IPS-15b (cell line): ENCODE data around the gene KCNQ1.

Experiments used
- H3K27me3 ChIP-seq: one replicate; pipeline ENCODE4 v1.6.1; 2013; ENCODE audit warnings: low read length; ENCODE audit not compliant: control insufficient read depth, insufficient read depth
- H3K36me3 ChIP-seq: one replicate; pipeline ENCODE4 v1.6.1; 2013; ENCODE audit warnings: low read length; ENCODE audit not compliant: control insufficient read depth, insufficient read depth
- H3K4me1 ChIP-seq: one replicate; pipeline ENCODE4 v1.6.1; 2013; ENCODE audit warnings: mild to moderate bottlenecking, low read length; ENCODE audit not compliant: control insufficient read depth, insufficient read depth
- H3K4me3 ChIP-seq: one replicate; pipeline ENCODE4 v1.5.1; 2013; ENCODE audit warnings: low read depth, low read length
- H3K9ac ChIP-seq: one replicate; pipeline ENCODE4 v1.6.1; 2013; ENCODE audit warnings: low read depth, mild to moderate bottlenecking, low read length
- H3K9me3 ChIP-seq: one replicate; pipeline ENCODE4 v1.6.1; 2013; ENCODE audit warnings: mild to moderate bottlenecking, low read length; ENCODE audit not compliant: control insufficient read depth, insufficient read depth

KCNQ1 gene

GRCh38 chr11:2760196-2760871 lies 315.5 kb downstream of the KCNQ1 start:
- Histone ChIP-seq H3K4me3 (no peak overlapping the region), H3K4me1 (no peaks in the 10 kb centered on the region), H3K9ac (no peak overlapping the region), H3K9me3 (no peaks in the 10 kb centered on the region), H3K36me3 (no peaks in the 10 kb centered on the region), H3K27me3 (peaks cover 3% of the 10 kb centered on the region)

GRCh38 chr11:2761131-2762030 lies 316.6 kb downstream of the KCNQ1 start:
- H3K4me1 ChIP-seq = no peaks in the 10 kb centered on the region
- H3K36me3 ChIP-seq = no peaks in the 10 kb centered on the region
- no peak overlapping the region for H3K4me3 ChIP-seq
- H3K9ac ChIP-seq = no peak overlapping the region
- H3K9me3 ChIP-seq = no peaks in the 10 kb centered on the region
- peaks cover 6% of the 10 kb centered on the region for H3K27me3 ChIP-seq

GRCh38 chr11:2762031-2762380 lies 317.2 kb downstream of the KCNQ1 start:
- Histone ChIP-seq H3K4me1 (no peaks in the 10 kb centered on the region), H3K9me3 (no peaks in the 10 kb centered on the region), H3K27me3 (peaks cover 7% of the 10 kb centered on the region), H3K36me3 (no peaks in the 10 kb centered on the region), H3K4me3 (no peak overlapping the region), H3K9ac (no peak overlapping the region)

- Histone ChIP-seq H3K36me3 (no peaks in the 10 kb centered on the region), H3K9ac (no peak overlapping the region), H3K4me3 (no peak overlapping the region), H3K9me3 (no peaks in the 10 kb centered on the region), H3K27me3 (peaks cover 12% of the 10 kb centered on the region), H3K4me1 (no peaks in the 10 kb centered on the region)
Observed at GRCh38 chr11:2762451-2762850, 317.6 kb downstream of the KCNQ1 start.

GRCh38 chr11:2763984-2764383 lies 319.2 kb downstream of the KCNQ1 start:
- Histone ChIP-seq H3K36me3 (no peaks in the 10 kb centered on the region), H3K27me3 (peaks cover 15% of the 10 kb centered on the region), H3K9me3 (no peaks in the 10 kb centered on the region), H3K4me1 (no peaks in the 10 kb centered on the region), H3K4me3 (no peak overlapping the region), H3K9ac (no peak overlapping the region)

- H3K9me3 ChIP-seq = no peaks in the 10 kb centered on the region
- no peaks in the 10 kb centered on the region for H3K36me3 ChIP-seq
- no peaks in the 10 kb centered on the region for H3K4me1 ChIP-seq
- peaks cover 15% of the 10 kb centered on the region for H3K27me3 ChIP-seq
- no peak overlapping the region for H3K9ac ChIP-seq
- no peak overlapping the region for H3K4me3 ChIP-seq
Observed at GRCh38 chr11:2765491-2765890, 320.7 kb downstream of the KCNQ1 start.

GRCh38 chr11:2766166-2766565 lies 321.4 kb downstream of the KCNQ1 start:
- no peaks in the 10 kb centered on the region for H3K9me3 ChIP-seq
- peaks cover 18% of the 10 kb centered on the region for H3K27me3 ChIP-seq
- no peaks in the 10 kb centered on the region for H3K4me1 ChIP-seq
- no peak overlapping the region for H3K9ac ChIP-seq
- H3K36me3 ChIP-seq = no peaks in the 10 kb centered on the region
- H3K4me3 ChIP-seq = no peak overlapping the region

GRCh38 chr11:2767071-2767470 lies 322.3 kb downstream of the KCNQ1 start:
- Histone ChIP-seq H3K4me1 (no peaks in the 10 kb centered on the region), H3K9ac (no peak overlapping the region), H3K4me3 (no peak overlapping the region), H3K36me3 (no peaks in the 10 kb centered on the region), H3K9me3 (no peaks in the 10 kb centered on the region), H3K27me3 (peaks cover 19% of the 10 kb centered on the region)

GRCh38 chr11:2767801-2768200 lies 323.0 kb downstream of the KCNQ1 start:
- H3K4me1 ChIP-seq = no peaks in the 10 kb centered on the region
- no peak overlapping the region for H3K4me3 ChIP-seq
- H3K9me3 ChIP-seq = no peaks in the 10 kb centered on the region
- H3K27me3 ChIP-seq = peaks cover 19% of the 10 kb centered on the region
- no peak overlapping the region for H3K9ac ChIP-seq
- no peaks in the 10 kb centered on the region for H3K36me3 ChIP-seq

- Histone ChIP-seq H3K9ac (no peak overlapping the region), H3K27me3 (peaks cover 19% of the 10 kb centered on the region), H3K4me1 (no peaks in the 10 kb centered on the region)
Observed at GRCh38 chr11:2768471-2769408, 323.9 kb downstream of the KCNQ1 start.

GRCh38 chr11:2769409-2770095 lies 324.7 kb downstream of the KCNQ1 start:
- H3K27me3 ChIP-seq = peaks cover 22% of the 10 kb centered on the region
- H3K4me1 ChIP-seq = no peaks in the 10 kb centered on the region
- no peaks in the 10 kb centered on the region for H3K9me3 ChIP-seq
- no peak overlapping the region for H3K4me3 ChIP-seq
- H3K9ac ChIP-seq = no peak overlapping the region
- H3K36me3 ChIP-seq = no peaks in the 10 kb centered on the region

More at GRCh38 chr11:2768471-2769408, 323.9 kb downstream of the KCNQ1 start:
- Histone ChIP-seq H3K4me3 (no peak overlapping the region), H3K9me3 (no peaks in the 10 kb centered on the region), H3K36me3 (no peaks in the 10 kb centered on the region)
